HG03460 (cell line): Measurements from ENCODE around the gene MFSD2A.
A peak's percentile ranks its signal among the peaks of the same experiment; 100 is the strongest.
"Not testable (repeated sequence)": the region's sequence is repeated elsewhere in the genome, so short reads cannot be mapped to it uniquely, and the experiment has no call there.

ENCODE experiments used
- ATAC-seq: cut with Tn5 transposase; IDR thresholded peaks from one replicate; pipeline ENCODE4 v1.9.1; 2021; ENCODE audit not compliant: unreplicated experiment

The MFSD2A gene

GRCh38 chr1:39954870-39955546, at the start of gene MFSD2A:
Gene MFSD2A (plus strand): TSS chr1:39955145. CDS start chr1:39955293, 148 bp downstream.
- ATAC-seq: peak; percentile 81

DNA sequence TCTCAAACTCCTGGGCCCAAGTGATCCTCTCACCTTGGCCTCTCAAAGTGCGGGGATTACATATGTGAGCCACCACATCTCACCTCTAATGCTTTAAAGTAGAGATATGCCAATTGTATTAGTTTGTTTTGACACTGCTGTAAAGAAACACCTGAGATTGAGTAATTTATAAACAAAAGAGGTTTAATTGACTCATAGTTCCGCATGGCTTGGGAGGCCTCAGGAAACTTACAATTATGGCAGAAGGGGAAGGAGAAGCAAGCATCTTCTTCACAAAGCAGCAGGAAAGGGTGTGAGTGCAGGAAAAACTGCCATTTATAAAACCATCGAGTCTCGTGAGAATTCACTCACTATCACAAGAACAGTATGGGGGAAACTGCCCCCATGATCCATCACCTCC, 49.8 kb upstream of the MFSD2A start:
- no peak for ATAC-seq

GRCh38 chr1:39907528-39908453, 47.2 kb upstream of the MFSD2A start:
- ATAC-seq: no peak

GRCh38 chr1:39908534-39908933, 46.4 kb upstream of the MFSD2A start:
- no peak for ATAC-seq

DNA sequence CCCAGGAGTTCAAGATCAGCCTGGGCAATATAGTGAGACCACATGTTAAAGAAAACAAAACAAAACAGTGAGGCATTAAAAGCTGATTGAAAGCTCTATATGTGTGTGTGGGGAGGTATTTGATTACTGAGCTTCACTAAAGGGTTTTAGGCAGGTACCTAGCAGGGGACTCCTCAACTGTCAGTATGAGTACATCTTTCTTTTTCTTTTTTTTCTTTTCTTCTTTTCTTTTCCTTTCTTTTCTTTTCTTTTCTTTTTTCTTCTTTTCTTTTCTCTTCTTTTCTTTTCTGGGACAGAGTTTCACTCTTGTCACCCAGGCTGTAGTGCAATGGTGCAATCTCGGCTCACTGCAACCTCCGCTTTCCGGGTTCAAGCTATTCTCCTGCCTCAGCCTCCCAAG, 44.7 kb upstream of the MFSD2A start:
- ATAC-seq: no peak

DNA sequence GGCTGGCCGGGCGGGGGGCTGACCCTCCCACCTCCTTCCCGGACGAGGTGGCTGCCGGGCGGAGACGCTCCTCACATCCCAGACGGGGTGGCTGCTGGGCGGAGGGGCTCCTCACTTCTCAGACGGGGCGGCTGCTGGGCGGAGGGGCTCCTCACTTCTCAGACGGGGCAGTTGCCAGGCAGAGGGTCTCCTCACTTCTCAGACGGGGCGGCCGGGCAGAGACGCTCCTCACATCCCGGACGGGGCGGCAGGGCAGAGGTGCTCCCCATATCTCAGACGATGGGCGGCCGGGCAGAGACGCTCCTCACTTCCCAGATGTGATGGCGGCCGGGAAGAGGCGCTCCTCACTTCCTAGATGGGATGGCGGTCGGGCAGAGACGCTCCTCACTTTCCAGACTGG, 41.8 kb upstream of the MFSD2A start:
- ATAC-seq: not testable (repeated sequence)

- no peak for ATAC-seq
These were observed 39.3 kb upstream of the MFSD2A start for GRCh38 chr1:39915499-39916129.

- ATAC-seq: no peak
These were observed 37.1 kb upstream of the MFSD2A start for GRCh38 chr1:39917825-39918224.

GRCh38 chr1:39919545-39919944, 35.4 kb upstream of the MFSD2A start:
- no peak for ATAC-seq

DNA sequence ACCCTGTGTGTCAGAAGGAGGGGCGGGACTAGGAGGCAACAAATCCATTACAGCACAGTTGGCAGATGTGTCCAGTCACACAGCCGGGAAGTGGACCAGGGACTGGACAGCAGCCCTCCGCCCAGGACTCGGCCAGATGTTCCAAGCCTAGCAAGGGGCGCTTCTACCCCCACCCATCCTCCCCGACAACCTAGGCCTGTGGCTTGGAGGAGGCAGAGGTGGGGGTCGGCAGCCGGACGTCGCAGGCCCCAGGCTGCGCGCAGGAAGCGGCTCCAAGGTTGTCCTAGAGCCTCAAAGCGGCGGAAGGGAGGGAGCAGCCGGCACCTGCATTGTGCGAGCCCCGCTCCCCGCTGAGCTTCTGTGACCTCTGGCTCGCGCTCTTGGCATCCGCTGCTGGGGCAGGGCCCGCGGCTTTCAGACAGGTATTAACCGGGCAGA, 32.7 kb upstream of the MFSD2A start:
- ATAC-seq: no peak

DNA sequence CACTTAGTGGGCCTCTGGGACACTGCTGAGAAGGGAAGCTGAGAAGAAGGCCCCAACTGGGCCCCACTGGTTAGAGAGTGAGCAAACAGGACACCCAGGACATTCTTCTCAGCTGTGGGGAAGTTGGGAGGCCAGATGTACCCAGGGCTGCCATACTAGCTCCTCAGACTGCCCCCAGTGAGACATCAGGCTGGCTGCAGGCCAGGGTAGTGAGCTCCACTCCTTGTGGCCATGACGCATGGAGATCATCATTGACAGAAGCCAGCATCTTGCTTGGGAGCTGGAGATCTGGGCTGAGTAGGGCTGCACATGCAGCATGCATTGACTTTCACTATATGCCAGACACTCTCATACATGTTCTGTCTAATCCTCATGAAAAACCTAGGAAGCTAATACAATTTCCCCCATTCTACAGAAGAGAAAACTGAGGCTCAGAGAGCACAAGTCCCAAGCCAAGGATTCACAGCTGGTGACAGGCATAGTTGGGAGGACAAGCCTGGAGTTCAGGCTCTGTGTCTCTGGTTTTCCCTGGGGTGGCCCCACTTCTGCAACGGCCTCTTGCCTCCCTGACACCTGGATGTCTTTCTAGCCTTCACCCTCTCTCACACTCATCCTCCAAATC, 29.1 kb upstream of the MFSD2A start:
- ATAC-seq: no peak

- ATAC-seq: no peak
These were observed 28.6 kb upstream of the MFSD2A start for GRCh38 chr1:39926343-39926793.

- ATAC-seq: no peak
These were observed 28.1 kb upstream of the MFSD2A start for GRCh38 chr1:39926820-39927219.

DNA sequence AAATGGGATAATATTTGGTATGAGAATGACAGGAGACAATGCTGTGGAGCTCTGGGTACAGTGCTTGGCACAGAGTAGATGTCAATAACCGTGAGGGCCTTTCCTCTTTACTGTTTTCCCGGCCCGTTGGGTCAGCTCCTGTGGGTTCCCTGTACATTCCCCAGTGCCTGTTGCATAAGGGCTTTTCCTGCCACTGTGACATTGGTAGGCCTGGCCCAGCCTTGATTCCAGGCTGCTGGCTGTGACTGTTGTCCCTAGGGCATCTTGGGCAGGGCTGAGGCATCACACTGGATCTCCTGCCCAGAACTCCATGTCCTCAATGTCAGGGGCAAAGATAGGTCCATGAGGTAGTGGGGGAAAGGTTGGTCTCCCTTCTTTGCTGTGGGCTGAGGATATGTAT, 27.4 kb upstream of the MFSD2A start:
- ATAC-seq: no peak

GRCh38 chr1:39928809-39929587, 25.9 kb upstream of the MFSD2A start:
- no peak for ATAC-seq

GRCh38 chr1:39933956-39934941, 20.7 kb upstream of the MFSD2A start:
- ATAC-seq: no peak

DNA sequence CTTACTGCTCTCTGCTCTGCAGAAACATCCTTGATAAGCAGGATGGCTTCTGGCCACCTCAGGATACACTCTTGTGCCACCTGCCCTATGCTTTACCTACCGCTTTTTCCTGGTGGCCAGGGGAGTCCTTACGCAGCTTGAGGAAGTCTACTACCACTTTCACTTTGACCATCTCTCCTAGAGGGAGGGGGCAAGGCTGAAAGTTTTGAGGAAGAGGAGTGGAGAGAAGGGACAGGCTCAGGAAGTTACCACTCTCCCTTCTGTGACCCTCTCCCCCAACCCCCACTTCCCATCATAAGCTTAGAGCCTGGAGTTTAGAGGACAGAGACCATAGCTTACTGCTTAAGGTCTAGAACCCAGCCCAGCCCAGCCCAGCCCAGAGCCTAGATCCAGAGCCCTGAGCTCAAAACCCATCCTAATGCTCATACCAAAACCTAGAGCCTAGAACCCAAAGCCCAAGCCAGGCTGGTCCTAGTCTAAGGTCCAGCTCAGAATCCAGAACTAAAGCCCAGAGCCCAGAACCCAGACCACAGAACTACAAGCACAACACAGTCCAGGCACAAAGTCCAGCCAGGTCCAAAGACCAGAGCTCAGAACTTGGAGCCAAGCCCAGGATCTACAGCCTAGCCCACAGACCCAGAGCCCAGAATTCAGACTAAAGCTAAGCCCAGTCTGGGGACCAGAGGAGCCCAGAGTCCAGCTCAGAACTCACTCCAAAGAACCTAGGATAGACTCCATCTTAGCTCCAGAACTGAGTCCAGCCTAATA, 18.0 kb upstream of the MFSD2A start:
- no peak for ATAC-seq

- ATAC-seq: no peak
These were observed 16.1 kb upstream of the MFSD2A start for GRCh38 chr1:39938856-39939255.
